SU-DHL-6 (cell line): ENCODE measurements around the gene EXPH5.

ENCODE experiments used
- H2AFZ ChIP-seq: fragments of 200-600 bp; sonication (generic); 2 replicates; pipeline ENCODE4 v1.6.1; 2014; ENCODE audit warnings: low read depth, mild to moderate bottlenecking, moderate library complexity, mixed read lengths, antibody characterized with exemption, low read length; ENCODE audit not compliant: severe bottlenecking
- H3F3A ChIP-seq: fragments of 200-600 bp; shearing (Covaris generic); 2 replicates; pipeline ENCODE4 v1.6.0; 2016; ENCODE audit warnings: antibody characterized with exemption, mild to moderate bottlenecking; ENCODE audit not compliant: insufficient read depth
- H3K27ac ChIP-seq: fragments of 200-600 bp; sonication (generic); 2 replicates; pipeline ENCODE4 v1.5.1; 2016; ENCODE audit warnings: low read depth, mild to moderate bottlenecking, low read length, moderate library complexity, mixed read lengths
- H3K27me3 ChIP-seq: fragments of 200-600 bp; sonication (generic), shearing (Covaris generic); 2 replicates; pipeline ENCODE4 v1.6.0; 2014; ENCODE audit warnings: mild to moderate bottlenecking, low read length
- H3K36me3 ChIP-seq: fragments of 200-600 bp; sonication (generic); 2 replicates; pipeline ENCODE4 v1.6.1; 2014; ENCODE audit warnings: mild to moderate bottlenecking, low read length, mixed read lengths
- H3K4me2 ChIP-seq: fragments of 300-600, 200-600 bp; shearing (Covaris generic), sonication (generic); 2 replicates; pipeline ENCODE4 v1.6.0; 2014; ENCODE audit warnings: low read length, low read depth, mild to moderate bottlenecking; ENCODE audit not compliant: poor library complexity, severe bottlenecking
- H3K4me3 ChIP-seq: fragments of 200-600 bp; sonication (generic); 2 replicates; pipeline ENCODE4 v1.5.1; 2014; ENCODE audit warnings: antibody characterized with exemption, low read length, mild to moderate bottlenecking, mixed read lengths; ENCODE audit not compliant: insufficient read depth, poor library complexity, severe bottlenecking
- H3K79me2 ChIP-seq: fragments of 200-600 bp; sonication (generic); 2 replicates; pipeline ENCODE4 v1.6.1; 2014; ENCODE audit warnings: mild to moderate bottlenecking, low read length, moderate library complexity; ENCODE audit not compliant: insufficient read depth
- H3K9ac ChIP-seq: fragments of 200-600 bp; sonication (generic); 2 replicates; pipeline ENCODE4 v1.7.0; 2014; ENCODE audit warnings: mild to moderate bottlenecking, low read length
- H3K9me2 ChIP-seq: fragments of 200-600 bp; sonication (generic); replicated peaks from 2 replicates; pipeline ENCODE4 v1.6.1; 2014; ENCODE audit warnings: low read length; ENCODE audit not compliant: insufficient read depth
- H3K9me3 ChIP-seq: fragments of 200-600 bp; sonication (generic); 2 replicates; pipeline ENCODE4 v1.6.1; 2014; ENCODE audit warnings: low read length, mixed read lengths; ENCODE audit not compliant: insufficient read depth
- H4K20me1 ChIP-seq: fragments of 200-600 bp; sonication (generic); 2 replicates; pipeline ENCODE4 v1.6.1; 2014; ENCODE audit warnings: low read depth, mild to moderate bottlenecking, antibody characterized with exemption, low read length, moderate library complexity, mixed read lengths
- CTCF ChIP-seq: fragments of 200-600 bp; sonication (generic); IDR thresholded peaks from one replicate; pipeline ENCODE4 v1.5.1; 2017; ENCODE audit warnings: antibody characterized with exemption, mild to moderate bottlenecking, low read length, moderate library complexity; ENCODE audit not compliant: insufficient read depth, poor library complexity, severe bottlenecking
- EZH2phosphoT487 ChIP-seq: fragments of 200-600 bp; sonication (generic), shearing (Covaris generic); conservative IDR thresholded peaks from 2 replicates; pipeline ENCODE4 v1.6.1; 2018; ENCODE audit warnings: mild to moderate bottlenecking, antibody characterized with exemption, low read length, moderate library complexity, mixed read lengths

Gene EXPH5

GRCh38 chr11:108525161-108525560, 68.4 kb downstream of the EXPH5 start:
- H3K9ac ChIP-seq = no peak overlapping the region
- no peaks in the 10 kb centered on the region for H4K20me1 ChIP-seq
- H2AFZ ChIP-seq = no peak overlapping the region
- H3K4me2 ChIP-seq = no peak overlapping the region
- no peaks in the 10 kb centered on the region for H3K27me3 ChIP-seq
- no peaks in the 10 kb centered on the region for H3F3A ChIP-seq
- H3K27ac ChIP-seq = no peak overlapping the region
- TF ChIP-seq CTCF (no peak), EZH2phosphoT487 (no peak)
- H3K9me2 ChIP-seq = no peaks in the 10 kb centered on the region
- no peaks in the 10 kb centered on the region for H3K36me3 ChIP-seq
- H3K4me3 ChIP-seq = no peak overlapping the region
- H3K79me2 ChIP-seq = no peaks in the 10 kb centered on the region
- H3K9me3 ChIP-seq = no peaks in the 10 kb centered on the region

DNA sequence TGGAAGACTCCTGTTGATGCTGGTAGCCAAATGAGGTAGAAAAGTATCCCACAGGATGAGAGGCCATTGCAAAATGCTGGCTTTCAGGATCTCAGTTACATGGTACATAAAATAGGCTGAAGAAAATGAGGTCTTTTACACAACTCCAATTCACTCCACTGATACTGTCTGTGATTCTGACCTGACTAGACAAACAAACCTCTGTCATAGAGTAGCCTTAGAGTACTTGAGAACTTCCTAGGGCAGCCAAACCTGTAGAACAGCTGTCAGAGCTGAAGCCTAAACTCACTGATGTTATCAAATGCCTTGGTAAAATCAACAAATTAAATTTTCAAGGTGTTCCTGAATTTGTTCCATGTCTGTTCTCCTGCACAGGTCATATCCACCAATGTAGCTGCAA, 69.1 kb downstream of the EXPH5 start:
- TF ChIP-seq EZH2phosphoT487 = no peak
- no peak for TF ChIP-seq CTCF
- Histone ChIP-seq H3K79me2 (no peaks in the 10 kb centered on the region), H3K9me2 (no peaks in the 10 kb centered on the region), H4K20me1 (no peaks in the 10 kb centered on the region), H3K4me3 (no peak overlapping the region), H3K4me2 (no peak overlapping the region), H3K9me3 (no peaks in the 10 kb centered on the region), H3K27ac (no peak overlapping the region), H3K36me3 (no peaks in the 10 kb centered on the region), H3F3A (no peaks in the 10 kb centered on the region), H3K27me3 (no peaks in the 10 kb centered on the region), H2AFZ (no peak overlapping the region), H3K9ac (no peak overlapping the region)

- H3K36me3 ChIP-seq = no peaks in the 10 kb centered on the region
- no peaks in the 10 kb centered on the region for H3K9me2 ChIP-seq
- no peak overlapping the region for H3K27ac ChIP-seq
- no peak overlapping the region for H3K4me2 ChIP-seq
- no peak overlapping the region for H3K4me3 ChIP-seq
- no peaks in the 10 kb centered on the region for H3F3A ChIP-seq
- TF ChIP-seq EZH2phosphoT487 (no peak), CTCF (no peak)
- H4K20me1 ChIP-seq = no peaks in the 10 kb centered on the region
- H3K9me3 ChIP-seq = no peaks in the 10 kb centered on the region
- H2AFZ ChIP-seq = no peak overlapping the region
- no peaks in the 10 kb centered on the region for H3K27me3 ChIP-seq
- no peaks in the 10 kb centered on the region for H3K79me2 ChIP-seq
- no peak overlapping the region for H3K9ac ChIP-seq
These were observed 71.2 kb downstream of the EXPH5 start for GRCh38 chr11:108522318-108522717.

DNA sequence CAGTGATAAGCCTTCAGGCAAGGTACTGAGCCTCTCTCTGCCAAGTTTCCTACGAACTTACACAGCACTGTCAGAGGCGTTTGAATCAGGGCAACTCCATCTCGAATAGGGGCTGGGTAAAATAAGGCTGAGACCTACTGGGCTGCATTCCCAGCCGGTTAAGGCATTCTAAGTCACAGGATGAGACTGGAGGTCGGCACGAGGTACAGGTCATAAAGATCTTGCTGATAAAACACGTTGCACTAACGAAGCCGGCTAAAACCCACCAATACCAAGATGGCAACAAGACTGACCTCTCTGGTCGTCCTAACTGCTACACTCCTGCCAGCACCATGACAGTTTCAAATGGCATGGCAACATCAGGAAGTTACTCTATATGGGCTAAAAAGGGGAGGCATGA, 75.0 kb downstream of the EXPH5 start:
- Histone ChIP-seq H3F3A (no peaks in the 10 kb centered on the region), H2AFZ (no peak overlapping the region), H3K9me2 (no peaks in the 10 kb centered on the region), H3K79me2 (no peaks in the 10 kb centered on the region), H4K20me1 (no peaks in the 10 kb centered on the region), H3K9ac (no peak overlapping the region), H3K36me3 (no peaks in the 10 kb centered on the region), H3K4me2 (no peak overlapping the region), H3K4me3 (no peak overlapping the region), H3K27ac (no peak overlapping the region), H3K9me3 (no peaks in the 10 kb centered on the region), H3K27me3 (no peaks in the 10 kb centered on the region)
- no peak for TF ChIP-seq EZH2phosphoT487
- no peak for TF ChIP-seq CTCF
